Measurements from ENCODE around the gene KLHL29.

Gene KLHL29

GRCh38 chr2:23430263-23430662 is 45.3 kb downstream of the KLHL29 start:
- no peak overlapping the region for H3K4me3 ChIP-seq (replicated peaks; ENCODE audit: insufficient read depth, low read length)
- H3K27ac ChIP-seq (replicated peaks), result no peak overlapping the region
- H3K27me3 ChIP-seq (ENCODE audit: insufficient read depth, poor library complexity, severe bottlenecking), result no peaks in the 10 kb centered on the region
- DNase-seq (ENCODE audit: low read depth in 1 of 2, low spot score in 1 of 2), result no peak
- TF ChIP-seq REST (IDR thresholded peaks at IDR 0.05; ENCODE audit: insufficient replicate concordance, low read depth), result no peak

GRCh38 chr2:23432531-23432930 is 47.6 kb downstream of the KLHL29 start:
- no peak for TF ChIP-seq POLR2AphosphoS5 (IDR thresholded peaks at IDR 0.05; ENCODE audit: low read depth)
- no peak for TF ChIP-seq CTCF (IDR thresholded peaks at IDR 0.05; ENCODE audit: insufficient read depth, low read length)
- no peak for TF ChIP-seq GABPA (IDR thresholded peaks at IDR 0.05; ENCODE audit: low read depth)
- TF ChIP-seq REST (IDR thresholded peaks at IDR 0.05; ENCODE audit: insufficient replicate concordance, low read depth), result no peak
- no peak for TF ChIP-seq SPI1 (IDR thresholded peaks at IDR 0.05; ENCODE audit: borderline replicate concordance, low read depth)
- Histone ChIP-seq H3K27ac (replicated peaks) (no peak overlapping the region), H3K4me3 (replicated peaks; ENCODE audit: insufficient read depth, low read length) (no peak overlapping the region), H3K27me3 (ENCODE audit: insufficient read depth, poor library complexity, severe bottlenecking) (no peaks in the 10 kb centered on the region)
- no peak for DNase-seq (ENCODE audit: low read depth in 1 of 2, low spot score in 1 of 2)

GRCh38 chr2:23433282-23433681 is 48.3 kb downstream of the KLHL29 start:
- H3K27ac ChIP-seq (replicated peaks), result no peak overlapping the region
- TF ChIP-seq GABPA (IDR thresholded peaks at IDR 0.05; ENCODE audit: low read depth), result no peak
- no peak overlapping the region for H3K4me3 ChIP-seq (replicated peaks; ENCODE audit: insufficient read depth, low read length)
- no peak for DNase-seq (ENCODE audit: low read depth in 1 of 2, low spot score in 1 of 2)
- H3K27me3 ChIP-seq (ENCODE audit: insufficient read depth, poor library complexity, severe bottlenecking), result no peaks in the 10 kb centered on the region

- no peak overlapping the region for H3K27ac ChIP-seq (replicated peaks)
- TF ChIP-seq CTCF (IDR thresholded peaks at IDR 0.05; ENCODE audit: insufficient read depth, low read length) (no peak), GABPA (IDR thresholded peaks at IDR 0.05; ENCODE audit: low read depth) (no peak), REST (IDR thresholded peaks at IDR 0.05; ENCODE audit: insufficient replicate concordance, low read depth) (no peak), POLR2AphosphoS5 (IDR thresholded peaks at IDR 0.05; ENCODE audit: low read depth) (no peak), SPI1 (IDR thresholded peaks at IDR 0.05; ENCODE audit: borderline replicate concordance, low read depth) (no peak)
- no peak for DNase-seq (ENCODE audit: low read depth in 1 of 2, low spot score in 1 of 2)
- no peaks in the 10 kb centered on the region for H3K27me3 ChIP-seq (ENCODE audit: insufficient read depth, poor library complexity, severe bottlenecking)
- H3K4me3 ChIP-seq (replicated peaks; ENCODE audit: insufficient read depth, low read length), result no peak overlapping the region
Measured at GRCh38 chr2:23434721-23435121, 49.7 kb downstream of the KLHL29 start.

Measured in HL-60 (cell line).